GM23338 (cell line): ENCODE measurements around the gene NCKAP5. TPM values are rescaled to one million over a fixed set of nuclear protein-coding genes. Genes with fewer than 3 reads are reported as not detected.
A peak's percentile ranks its signal among the peaks of the same experiment; 100 is the strongest.

Source experiments
- ATAC-seq: fragments of 200-7000 bp; cut with Tn5 transposase; 3 replicates; pipeline ENCODE4 v1.9.1; 2020
- DNase-seq: peaks from one replicate; pipeline ENCODE4 v3.0.0-alpha.2; 2015; ENCODE audit warnings: low spot score
- H2AFZ ChIP-seq: fragments of 200-600 bp; sonication (generic); 2 replicates; pipeline ENCODE4 v1.8.0; 2016; ENCODE audit warnings: antibody characterized with exemption, mild to moderate bottlenecking, moderate library complexity
- H3F3A ChIP-seq: fragments of 200-600 bp; sonication (generic); replicated peaks from 2 replicates; pipeline ENCODE4 v1.8.0; 2017; ENCODE audit warnings: antibody characterized with exemption, mixed run types, low read depth
- H3K27ac ChIP-seq: fragments of 200-600 bp; sonication (generic); 2 replicates; pipeline ENCODE4 v1.6.1; 2016; ENCODE audit warnings: low read depth
- H3K27me3 ChIP-seq: fragments of 200-600 bp; sonication (generic); 2 replicates; pipeline ENCODE4 v1.8.0; 2016; ENCODE audit warnings: mild to moderate bottlenecking, mixed run types, moderate library complexity; ENCODE audit not compliant: insufficient read depth
- H3K36me3 ChIP-seq: fragments of 200-600 bp; sonication (generic); 2 replicates; pipeline ENCODE4 v1.8.0; 2016; ENCODE audit warnings: mild to moderate bottlenecking; ENCODE audit not compliant: insufficient read depth
- H3K4me1 ChIP-seq: fragments of 200-600 bp; sonication (generic); 2 replicates; pipeline ENCODE4 v1.8.0; 2016; ENCODE audit warnings: mild to moderate bottlenecking, moderate library complexity; ENCODE audit not compliant: insufficient read depth
- H3K4me2 ChIP-seq: fragments of 200-600 bp; sonication (generic); 2 replicates; pipeline ENCODE4 v1.7.1; 2017; ENCODE audit warnings: mixed run types
- H3K4me3 ChIP-seq: fragments of 200-600 bp; sonication (generic); 2 replicates; pipeline ENCODE4 v1.6.1; 2016; ENCODE audit warnings: mixed run types
- H3K79me2 ChIP-seq: fragments of 200-600 bp; sonication (generic); replicated peaks from 2 replicates; pipeline ENCODE4 v1.8.0; 2017; ENCODE audit warnings: mild to moderate bottlenecking; ENCODE audit not compliant: insufficient read depth
- H3K9me2 ChIP-seq: fragments of 200-600 bp; sonication (generic); 2 replicates; pipeline ENCODE4 v1.8.0; 2017; ENCODE audit not compliant: insufficient read depth
- H4K20me1 ChIP-seq: fragments of 200-600 bp; sonication (generic); replicated peaks from 2 replicates; pipeline ENCODE4 v1.8.0; 2017; ENCODE audit warnings: mild to moderate bottlenecking; ENCODE audit not compliant: insufficient read depth
- H3K27ac Mint-ChIP-seq: 2 replicates; pipeline ENCODE4 v1.8.0; 2020; ENCODE audit warnings: inconsistent platforms, mild to moderate bottlenecking, moderate library complexity, mixed read lengths
- H3K27me3 Mint-ChIP-seq: 3 replicates; pipeline ENCODE4 v1.8.0; 2022; ENCODE audit warnings: low read depth, mild to moderate bottlenecking, moderate library complexity, mixed read lengths, inconsistent platforms; ENCODE audit not compliant: insufficient read depth, poor library complexity
- H3K36me3 Mint-ChIP-seq: 3 replicates; pipeline ENCODE4 v1.8.0; 2021; ENCODE audit warnings: low read depth, mild to moderate bottlenecking, inconsistent platforms, moderate library complexity, mixed read lengths
- H3K4me1 Mint-ChIP-seq: 3 replicates; pipeline ENCODE4 v1.8.0; 2020; ENCODE audit warnings: mild to moderate bottlenecking, inconsistent platforms, mixed read lengths
- H3K4me3 Mint-ChIP-seq: 3 replicates; pipeline ENCODE4 v1.8.0; 2021; ENCODE audit warnings: moderate library complexity, mild to moderate bottlenecking, inconsistent platforms, mixed read lengths
- H3K9me3 Mint-ChIP-seq: 3 replicates; pipeline ENCODE4 v1.8.0; 2020; ENCODE audit warnings: moderate library complexity, mild to moderate bottlenecking, inconsistent platforms, mixed read lengths
- CTCF ChIP-seq, 2 experiments: fragments of 200-600 bp in 1 of 2; sonication (generic) in 1 of 2; conservative IDR thresholded peaks; 2 replicates each; pipeline versions ENCODE4 v1.5.1 to v1.6.1; 2016 to 2017; ENCODE audit warnings: antibody characterized with exemption in 2 of 2, low read depth in 2 of 2, mild to moderate bottlenecking in 2 of 2, moderate library complexity in 1 of 2
- ETS1 ChIP-seq: IDR thresholded peaks from 2 replicates; pipeline ENCODE4 v1.6.1; 2016; ENCODE audit warnings: antibody characterized with exemption
- EZH2 ChIP-seq: fragments of 200-600 bp; sonication (generic); IDR thresholded peaks from one replicate; pipeline ENCODE4 v1.8.0; 2017; ENCODE audit warnings: antibody characterized with exemption, mild to moderate bottlenecking, low read depth; ENCODE audit not compliant: unreplicated experiment
- EZH2phosphoT487 ChIP-seq: fragments of 200-600 bp; sonication (generic); IDR thresholded peaks from one replicate; pipeline ENCODE4 v1.8.1; 2018; ENCODE audit warnings: antibody characterized with exemption; ENCODE audit not compliant: unreplicated experiment
- JUNB ChIP-seq: IDR thresholded peaks from one replicate; pipeline ENCODE4 v1.6.1; 2016; ENCODE audit warnings: antibody characterized with exemption; ENCODE audit not compliant: unreplicated experiment
- POLR2AphosphoS5 ChIP-seq: IDR thresholded peaks from 2 replicates; pipeline ENCODE4 v1.6.1; 2016; ENCODE audit warnings: antibody characterized with exemption, low read depth
- REST ChIP-seq: IDR thresholded peaks from one replicate; pipeline ENCODE4 v1.6.1; 2018; ENCODE audit warnings: antibody characterized with exemption; ENCODE audit not compliant: unreplicated experiment
- STAT1 ChIP-seq: IDR thresholded peaks from one replicate; pipeline ENCODE4 v1.6.1; 2016; ENCODE audit warnings: antibody characterized with exemption; ENCODE audit not compliant: unreplicated experiment
- ZNF114 ChIP-seq: fragments of 250-450 bp; sonication (Bioruptor Pico); IDR thresholded peaks from 2 replicates; pipeline ENCODE4 v1.5.0; 2020; ENCODE audit warnings: mild to moderate bottlenecking, moderate library complexity
- ZNF462 ChIP-seq: fragments of 250-450 bp; sonication (Bioruptor Pico); IDR thresholded peaks from 2 replicates; pipeline ENCODE4 v1.5.0; 2020; ENCODE audit warnings: mild to moderate bottlenecking, moderate library complexity
- polyA plus RNA-seq: library from polyadenylated mRNA; unstranded; fragments of >200 nt; fragmentation: Nextera tagmentation; extraction: Ambion mirVana; gene quantifications from 2 replicates; pipeline ENCODE4 v1.2.1, GENCODE V29; 2016
- total RNA-seq: library from RNA; depleted of rRNA; stranded (reverse); fragments of >200 nt; shearing (Covaris generic); gene quantifications from 2 replicates; pipeline ENCODE4 v1.2.3, GENCODE V29; 2014

Gene NCKAP5
- total and polyA plus RNA-seq, 2 experiments from 2014 or later: 0.34 to 0.73 TPM

GRCh38 chr2:132731441-132731840 lies 836.8 kb downstream of the NCKAP5 start:
- Mint-ChIP-seq H3K9me3 (no peaks in the 10 kb centered on the region), H3K27ac (0 out of 2 replicates have a peak overlapping the region, but pooled peaks have one; percentile 17), H3K27me3 (no peaks in the 10 kb centered on the region), H3K4me1 (no peaks in the 10 kb centered on the region), H3K4me3 (no peak overlapping the region), H3K36me3 (no peaks in the 10 kb centered on the region)
- H4K20me1 ChIP-seq: no peaks in the 10 kb centered on the region
- DNase-seq (no peak), ATAC-seq (no peak)
- no peaks in the 10 kb centered on the region for H3F3A ChIP-seq
- no peaks in the 10 kb centered on the region for H3K79me2 ChIP-seq
- TF ChIP-seq CTCF (conservative IDR thresholded peaks at IDR 0.05; ENCODE audit: low read depth in 2 of 2): peak in 1 of 2 experiments; percentile 38; a peak in 2 of 4 replicates
- TF ChIP-seq ZNF114: no peak
- TF ChIP-seq EZH2: no peak
- 0 out of 2 replicates have a peak, but pooled peaks cover 4% of the 10 kb centered on the region for H3K9me2 ChIP-seq
- H3K4me3 ChIP-seq: no peak overlapping the region
- H3K4me1 ChIP-seq: no peaks in the 10 kb centered on the region
- H3K4me2 ChIP-seq: no peak overlapping the region
- H3K27me3 ChIP-seq: no peaks in the 10 kb centered on the region
- no peak overlapping the region for H2AFZ ChIP-seq
- H3K36me3 ChIP-seq: no peaks in the 10 kb centered on the region
- H3K27ac ChIP-seq: no peak overlapping the region

GRCh38 chr2:132730611-132731010 lies 837.7 kb downstream of the NCKAP5 start:
- Mint-ChIP-seq H3K9me3 (no peaks in the 10 kb centered on the region), H3K36me3 (no peaks in the 10 kb centered on the region), H3K4me3 (no peak overlapping the region), H3K27me3 (no peaks in the 10 kb centered on the region), H3K4me1 (no peaks in the 10 kb centered on the region), H3K27ac (no peak overlapping the region)
- no peak for DNase-seq
- H3K4me1 ChIP-seq: no peaks in the 10 kb centered on the region
- H3K36me3 ChIP-seq: no peaks in the 10 kb centered on the region
- no peaks in the 10 kb centered on the region for H3F3A ChIP-seq
- H3K79me2 ChIP-seq: no peaks in the 10 kb centered on the region
- no peak overlapping the region for H3K27ac ChIP-seq
- H3K4me2 ChIP-seq: no peak overlapping the region
- no peak for ATAC-seq
- no peaks in the 10 kb centered on the region for H4K20me1 ChIP-seq
- H3K9me2 ChIP-seq: 0 out of 2 replicates have a peak, but pooled peaks cover 4% of the 10 kb centered on the region
- no peak overlapping the region for H2AFZ ChIP-seq
- no peaks in the 10 kb centered on the region for H3K27me3 ChIP-seq
- no peak overlapping the region for H3K4me3 ChIP-seq
- TF ChIP-seq POLR2AphosphoS5: no peak
- no peak for TF ChIP-seq ZNF114
- no peak for TF ChIP-seq ETS1
- TF ChIP-seq JUNB: no peak
- no peak for TF ChIP-seq REST
- no peak for TF ChIP-seq ZNF462 (CRISPR knock-in tag)
- no peak for TF ChIP-seq EZH2phosphoT487
- no peak for TF ChIP-seq STAT1
